Measurements from ENCODE around the gene ASPG.

DNA sequence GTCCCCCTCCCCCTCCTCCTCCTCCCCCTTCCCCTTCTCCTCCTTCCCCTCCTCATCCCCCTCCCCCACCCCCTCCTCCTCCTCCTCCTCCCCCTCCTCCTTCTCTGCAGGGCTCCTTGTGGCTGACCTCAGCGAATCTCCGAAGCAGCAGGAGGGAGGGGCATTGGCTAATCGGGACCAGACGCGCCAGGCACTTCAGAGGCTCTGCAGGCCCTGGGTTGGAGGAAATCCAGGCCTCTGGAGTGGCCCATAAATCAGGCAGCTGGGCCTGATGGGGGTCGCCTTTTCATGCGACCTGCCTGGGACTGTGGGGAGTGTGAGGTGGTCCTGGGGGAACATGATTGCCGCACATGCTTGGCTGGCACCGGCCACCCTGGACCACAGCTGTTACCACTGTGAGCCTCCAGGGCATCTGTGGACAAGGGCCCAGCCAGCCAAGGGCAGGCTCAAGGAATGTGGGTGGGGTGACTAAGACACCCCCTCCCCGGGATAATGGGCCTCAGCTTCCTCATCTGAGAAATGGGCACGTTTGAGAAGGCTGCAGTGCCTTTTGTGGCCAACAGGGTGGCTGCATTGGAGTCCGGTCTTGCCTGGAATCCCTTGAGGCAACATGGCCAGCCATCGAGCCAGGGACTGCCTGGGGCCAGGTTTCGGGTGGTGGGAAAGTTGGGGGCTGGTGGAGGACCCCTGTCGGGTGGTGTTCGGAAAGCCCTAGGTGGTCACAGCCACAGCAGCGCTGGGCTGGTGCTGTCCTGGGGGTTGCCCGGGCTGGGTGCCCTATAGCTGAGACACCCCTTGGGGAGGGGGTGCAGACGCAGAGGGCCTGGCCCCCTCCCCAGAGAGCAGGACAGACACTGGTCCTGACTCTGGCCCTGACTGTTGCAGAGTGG lies 64.9 kb downstream of the ASPG start:
- no peak for TF ChIP-seq EZH2phosphoT487 (IDR thresholded peaks at IDR 0.05; ENCODE audit: borderline replicate concordance, low read length)
- TF ChIP-seq, protein P1, sequence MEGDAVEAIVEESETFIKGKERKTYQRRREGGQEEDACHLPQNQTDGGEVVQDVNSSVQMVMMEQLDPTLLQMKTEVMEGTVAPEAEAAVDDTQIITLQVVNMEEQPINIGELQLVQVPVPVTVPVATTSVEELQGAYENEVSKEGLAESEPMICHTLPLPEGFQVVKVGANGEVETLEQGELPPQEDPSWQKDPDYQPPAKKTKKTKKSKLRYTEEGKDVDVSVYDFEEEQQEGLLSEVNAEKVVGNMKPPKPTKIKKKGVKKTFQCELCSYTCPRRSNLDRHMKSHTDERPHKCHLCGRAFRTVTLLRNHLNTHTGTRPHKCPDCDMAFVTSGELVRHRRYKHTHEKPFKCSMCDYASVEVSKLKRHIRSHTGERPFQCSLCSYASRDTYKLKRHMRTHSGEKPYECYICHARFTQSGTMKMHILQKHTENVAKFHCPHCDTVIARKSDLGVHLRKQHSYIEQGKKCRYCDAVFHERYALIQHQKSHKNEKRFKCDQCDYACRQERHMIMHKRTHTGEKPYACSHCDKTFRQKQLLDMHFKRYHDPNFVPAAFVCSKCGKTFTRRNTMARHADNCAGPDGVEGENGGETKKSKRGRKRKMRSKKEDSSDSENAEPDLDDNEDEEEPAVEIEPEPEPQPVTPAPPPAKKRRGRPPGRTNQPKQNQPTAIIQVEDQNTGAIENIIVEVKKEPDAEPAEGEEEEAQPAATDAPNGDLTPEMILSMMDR (IDR thresholded peaks at IDR 0.05; ENCODE audit: low read depth, low read length, poor library complexity, severe bottlenecking): peak; percentile 39

Measured in DOHH2 (cell line).